Epithelial cell of proximal tubule (primary cell): ENCODE data around the gene BABAM2. TPM values are rescaled to one million over a fixed set of nuclear protein-coding genes. Genes with fewer than 3 reads are reported as not detected.

Experiments
- DNase-seq: peaks from one replicate; pipeline ENCODE4 v3.0.0-alpha.2; 2011; ENCODE audit warnings: low read depth
- H3K4me3 ChIP-seq: 2 replicates; pipeline ENCODE4 v1.5.1; 2011; ENCODE audit warnings: low read depth, mild to moderate bottlenecking, low read length
- total RNA-seq: library from RNA; depleted of rRNA; stranded (reverse); fragments of >200 nt; gene quantifications from 2 replicates; pipeline ENCODE4 v1.2.3, GENCODE V29; 2015
- TF ChIP-seq, protein P1 (sequence below): conservative IDR thresholded peaks from 2 replicates; pipeline ENCODE4 v1.5.1; 2012; ENCODE audit warnings: low read depth, mild to moderate bottlenecking, low read length

BABAM2 gene
- total RNA-seq, 1 donor from 2014 or later: 23.6 TPM

- H3K4me3 ChIP-seq: no peak overlapping the region
- TF ChIP-seq, protein P1, sequence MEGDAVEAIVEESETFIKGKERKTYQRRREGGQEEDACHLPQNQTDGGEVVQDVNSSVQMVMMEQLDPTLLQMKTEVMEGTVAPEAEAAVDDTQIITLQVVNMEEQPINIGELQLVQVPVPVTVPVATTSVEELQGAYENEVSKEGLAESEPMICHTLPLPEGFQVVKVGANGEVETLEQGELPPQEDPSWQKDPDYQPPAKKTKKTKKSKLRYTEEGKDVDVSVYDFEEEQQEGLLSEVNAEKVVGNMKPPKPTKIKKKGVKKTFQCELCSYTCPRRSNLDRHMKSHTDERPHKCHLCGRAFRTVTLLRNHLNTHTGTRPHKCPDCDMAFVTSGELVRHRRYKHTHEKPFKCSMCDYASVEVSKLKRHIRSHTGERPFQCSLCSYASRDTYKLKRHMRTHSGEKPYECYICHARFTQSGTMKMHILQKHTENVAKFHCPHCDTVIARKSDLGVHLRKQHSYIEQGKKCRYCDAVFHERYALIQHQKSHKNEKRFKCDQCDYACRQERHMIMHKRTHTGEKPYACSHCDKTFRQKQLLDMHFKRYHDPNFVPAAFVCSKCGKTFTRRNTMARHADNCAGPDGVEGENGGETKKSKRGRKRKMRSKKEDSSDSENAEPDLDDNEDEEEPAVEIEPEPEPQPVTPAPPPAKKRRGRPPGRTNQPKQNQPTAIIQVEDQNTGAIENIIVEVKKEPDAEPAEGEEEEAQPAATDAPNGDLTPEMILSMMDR: no peak
- no peak for DNase-seq
Measured at GRCh38 chr2:28085201-28085600, 194.7 kb downstream of the BABAM2 start.

DNA sequence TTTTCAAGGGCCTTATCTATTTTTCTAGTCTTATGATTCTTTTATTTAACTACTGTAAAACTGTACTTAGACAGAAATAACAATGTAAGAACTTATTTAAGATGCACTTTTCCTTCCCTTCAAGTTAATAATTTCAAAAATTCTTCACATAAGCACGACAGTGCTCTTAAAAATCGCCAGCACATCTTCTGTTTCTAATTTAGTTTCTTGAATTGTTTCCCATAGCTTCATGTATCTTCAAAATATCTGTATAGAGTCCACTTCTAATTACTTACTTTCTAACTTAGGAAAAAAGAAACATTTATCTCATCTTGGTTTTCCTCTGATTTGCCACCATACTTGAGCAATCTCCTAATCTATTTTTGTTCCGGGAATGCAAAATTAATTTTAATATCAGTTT, 196.1 kb downstream of the BABAM2 start:
- H3K4me3 ChIP-seq: no peak overlapping the region
- TF ChIP-seq, protein P1: no peak
- no peak for DNase-seq

- no peak overlapping the region for H3K4me3 ChIP-seq
- DNase-seq: no peak
- TF ChIP-seq, protein P1: no peak
Measured at GRCh38 chr2:28088970-28089369, 198.4 kb downstream of the BABAM2 start.

GRCh38 chr2:28089486-28089885, 199.0 kb downstream of the BABAM2 start:
- H3K4me3 ChIP-seq: no peak overlapping the region
- TF ChIP-seq, protein P1: no peak
- no peak for DNase-seq

- TF ChIP-seq, protein P1: no peak
- DNase-seq: no peak
- no peak overlapping the region for H3K4me3 ChIP-seq
Measured at GRCh38 chr2:28093308-28093707, 202.8 kb downstream of the BABAM2 start.

- no peak overlapping the region for H3K4me3 ChIP-seq
- TF ChIP-seq, protein P1: no peak
- DNase-seq: no peak
Measured at GRCh38 chr2:28093768-28094167, 203.2 kb downstream of the BABAM2 start.

DNA sequence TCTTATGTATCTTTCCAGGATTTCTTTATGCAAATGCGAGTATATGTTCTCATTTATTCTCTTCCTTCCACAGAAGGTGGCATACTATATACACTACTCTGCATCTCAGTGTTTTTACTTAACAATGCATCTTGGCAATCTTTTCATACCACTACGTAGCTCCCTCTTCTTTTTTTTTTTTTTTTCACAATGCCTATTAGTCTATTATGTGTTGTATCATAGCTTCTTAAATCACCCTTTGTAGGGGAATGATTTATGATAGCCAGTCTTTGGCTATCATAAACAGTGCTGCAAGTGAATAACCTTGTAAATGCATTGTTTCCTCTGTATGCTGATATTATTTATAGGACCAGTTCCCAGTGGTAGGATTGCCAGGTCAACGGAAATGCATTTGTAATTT, 204.2 kb downstream of the BABAM2 start:
- TF ChIP-seq, protein P1: no peak
- DNase-seq: no peak
- no peak overlapping the region for H3K4me3 ChIP-seq
